HCT116 (cell line): ENCODE results near the gene MACROH2A2.

Source experiments
- ATF3 ChIP-seq: IDR thresholded peaks from 2 replicates; pipeline ENCODE4 v1.6.1; 2012
- CTCF ChIP-seq, 3 experiments: fragments of 200-600 bp in 1 of 3; sonication (generic) in 1 of 3; IDR thresholded peaks in 2 of 3; conservative IDR thresholded peaks in 1 of 3; 2 replicates each; pipeline ENCODE4 v1.5.1; 2012 to 2017; ENCODE audit warnings: low read depth in 2 of 3, low read length in 2 of 3, antibody characterized with exemption in 1 of 3, borderline replicate concordance in 1 of 3, control low read depth in 1 of 3, mild to moderate bottlenecking in 1 of 3, mixed read lengths in 1 of 3, mixed run types in 1 of 3, moderate library complexity in 1 of 3; ENCODE audit not compliant: insufficient read depth in 1 of 3
- EZH2 ChIP-seq: fragments of 200-600 bp; sonication (generic); IDR thresholded peaks from 2 replicates; pipeline ENCODE4 v1.6.1; 2017; ENCODE audit warnings: antibody characterized with exemption, mixed run types
- EZH2phosphoT487 ChIP-seq: fragments of 200-600 bp; IDR thresholded peaks from 2 replicates; pipeline ENCODE4 v1.6.1; 2018; ENCODE audit warnings: antibody characterized with exemption, borderline replicate concordance
- JUND ChIP-seq: IDR thresholded peaks from 2 replicates; pipeline ENCODE4 v1.6.1; 2012
- POLR2A ChIP-seq: IDR thresholded peaks from 2 replicates; pipeline ENCODE4 v1.7.0; 2011; ENCODE audit warnings: borderline replicate concordance; ENCODE audit not compliant: insufficient read depth, insufficient read length; ENCODE audit errors: extremely low read depth
- POLR2AphosphoS5 ChIP-seq: IDR thresholded peaks from 2 replicates; pipeline ENCODE4 v1.6.1; 2011; ENCODE audit warnings: mild to moderate bottlenecking, low read depth, low read length, moderate library complexity
- YY1 ChIP-seq: IDR thresholded peaks from 2 replicates; pipeline ENCODE4 v1.6.1; 2011; ENCODE audit warnings: low read length, low read depth, moderate library complexity, mild to moderate bottlenecking; ENCODE audit not compliant: insufficient replicate concordance; ENCODE audit errors: extremely low read depth
- ZBTB33 ChIP-seq: IDR thresholded peaks from 2 replicates; pipeline ENCODE4 v1.6.1; 2011; ENCODE audit warnings: mild to moderate bottlenecking, low read length, moderate library complexity; ENCODE audit not compliant: insufficient replicate concordance; ENCODE audit errors: extremely low read depth
- ZFX ChIP-seq: fragments of 450-650 bp; IDR thresholded peaks from 2 replicates; pipeline ENCODE4 v1.6.1; 2017
- ZNF274 ChIP-seq: fragments of 200-500 bp; sonication (Bioruptor generic); IDR thresholded peaks from 2 replicates; pipeline ENCODE4 v1.6.1; 2014; ENCODE audit warnings: mild to moderate bottlenecking, low read depth, low read length, inconsistent platforms

- no peak for TF ChIP-seq CTCF (IDR thresholded peaks at IDR 0.05 in 2 of 3, conservative IDR thresholded peaks at IDR 0.05 in 1 of 3; ENCODE audit: borderline replicate concordance in 1 of 3, insufficient read depth in 1 of 3, low read depth in 2 of 3, low read length in 2 of 3)
- no peak for TF ChIP-seq EZH2phosphoT487
- TF ChIP-seq JUND: no peak
- no peak for TF ChIP-seq POLR2A
- no peak for TF ChIP-seq YY1
- TF ChIP-seq POLR2AphosphoS5: no peak
- no peak for TF ChIP-seq EZH2
- no peak for TF ChIP-seq ZBTB33
- TF ChIP-seq ZNF274: no peak
- TF ChIP-seq ATF3: no peak
- TF ChIP-seq ZFX: no peak
These were observed 87.7 kb downstream of the MACROH2A2 start for GRCh38 chr10:70140297-70140696.
